ENCODE measurements around the gene DCTN1.

The DCTN1 gene

DNA sequence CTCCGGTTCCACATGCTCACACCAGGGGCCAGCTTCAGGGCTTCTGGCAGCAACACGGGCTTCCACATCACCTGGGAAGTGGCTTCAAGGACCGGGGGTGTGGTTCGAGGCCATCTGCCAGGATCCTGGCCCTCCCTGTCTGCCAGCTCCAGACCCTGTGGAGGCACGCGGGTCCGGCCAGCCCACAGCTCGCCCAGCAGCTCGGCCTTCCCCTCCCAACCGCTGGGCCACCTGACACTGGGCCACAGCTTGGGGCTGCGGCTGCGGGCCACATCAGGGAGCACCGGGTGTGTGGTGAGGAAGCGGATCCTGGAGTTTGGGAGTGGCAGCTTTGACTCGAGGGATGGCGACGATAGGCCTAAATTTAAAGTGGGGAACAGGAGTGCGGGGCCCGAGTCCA lies 34.3 kb upstream of the DCTN1 start:
- DNase-seq (ENCODE audit: low read depth), result no peak
- TF ChIP-seq, protein P1, sequence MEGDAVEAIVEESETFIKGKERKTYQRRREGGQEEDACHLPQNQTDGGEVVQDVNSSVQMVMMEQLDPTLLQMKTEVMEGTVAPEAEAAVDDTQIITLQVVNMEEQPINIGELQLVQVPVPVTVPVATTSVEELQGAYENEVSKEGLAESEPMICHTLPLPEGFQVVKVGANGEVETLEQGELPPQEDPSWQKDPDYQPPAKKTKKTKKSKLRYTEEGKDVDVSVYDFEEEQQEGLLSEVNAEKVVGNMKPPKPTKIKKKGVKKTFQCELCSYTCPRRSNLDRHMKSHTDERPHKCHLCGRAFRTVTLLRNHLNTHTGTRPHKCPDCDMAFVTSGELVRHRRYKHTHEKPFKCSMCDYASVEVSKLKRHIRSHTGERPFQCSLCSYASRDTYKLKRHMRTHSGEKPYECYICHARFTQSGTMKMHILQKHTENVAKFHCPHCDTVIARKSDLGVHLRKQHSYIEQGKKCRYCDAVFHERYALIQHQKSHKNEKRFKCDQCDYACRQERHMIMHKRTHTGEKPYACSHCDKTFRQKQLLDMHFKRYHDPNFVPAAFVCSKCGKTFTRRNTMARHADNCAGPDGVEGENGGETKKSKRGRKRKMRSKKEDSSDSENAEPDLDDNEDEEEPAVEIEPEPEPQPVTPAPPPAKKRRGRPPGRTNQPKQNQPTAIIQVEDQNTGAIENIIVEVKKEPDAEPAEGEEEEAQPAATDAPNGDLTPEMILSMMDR (IDR thresholded peaks at IDR 0.05; ENCODE audit: low read length, missing control alignments), result no peak
- H3K4me3 ChIP-seq (replicated peaks; ENCODE audit: low read depth, low read length), result no peak overlapping the region

DNA sequence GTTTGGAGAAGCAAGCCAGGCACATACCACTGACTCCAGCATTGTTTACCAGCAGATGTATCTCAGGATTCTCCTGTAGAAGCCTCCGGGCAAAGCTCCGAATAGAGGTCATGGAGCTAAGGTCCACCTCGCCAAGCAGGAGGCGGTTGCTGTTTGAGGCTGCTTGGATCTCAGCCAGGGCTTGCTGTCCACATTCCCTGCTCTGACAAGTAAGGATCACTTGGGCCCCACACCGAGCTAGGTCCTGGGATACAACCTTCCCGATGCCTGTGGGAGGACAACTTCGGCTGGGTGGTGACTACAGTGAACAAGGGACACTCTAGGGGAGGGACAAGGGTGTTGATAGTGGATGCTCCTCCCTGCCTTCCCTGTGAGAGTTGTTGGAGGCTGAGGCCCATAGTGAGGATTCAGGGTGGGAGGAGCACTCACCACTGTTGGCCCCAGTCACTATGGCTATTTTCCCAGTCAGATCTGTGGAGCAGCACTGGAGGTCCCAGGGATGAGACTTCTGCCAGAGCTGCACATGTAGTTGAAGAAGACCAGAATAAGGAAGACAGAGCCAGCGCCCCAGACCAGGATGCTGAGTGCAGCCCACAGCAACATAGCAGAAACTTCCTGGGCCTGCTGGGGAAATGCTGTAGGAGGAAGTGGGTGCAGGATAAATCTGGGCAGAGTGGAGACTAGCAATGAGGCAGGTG lies 33.0 kb upstream of the DCTN1 start:
- no peak for DNase-seq (ENCODE audit: low read depth)
- TF ChIP-seq, protein P1 (IDR thresholded peaks at IDR 0.05; ENCODE audit: low read length, missing control alignments), result no peak
- no peak overlapping the region for H3K4me3 ChIP-seq (replicated peaks; ENCODE audit: low read depth, low read length)

DNA sequence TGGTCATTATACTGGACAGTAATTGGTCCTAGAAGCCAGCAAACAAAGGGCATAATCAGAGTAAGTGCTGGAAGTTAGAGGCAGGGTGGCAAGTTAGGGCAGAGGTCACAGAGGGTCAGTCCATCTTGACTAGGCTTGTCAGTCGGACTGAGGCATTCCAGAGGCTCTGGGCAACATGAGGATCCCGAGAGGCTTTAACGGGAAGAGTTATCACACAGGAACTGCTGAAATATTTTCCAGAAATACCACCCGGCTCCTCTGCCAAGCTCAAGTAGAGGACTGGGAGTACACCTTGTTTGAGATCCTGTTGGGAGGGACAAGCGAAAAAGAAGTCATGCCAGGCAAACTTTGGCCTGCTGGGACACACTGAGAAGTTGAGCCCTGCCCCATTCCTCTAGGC lies 27.6 kb upstream of the DCTN1 start:
- no peak overlapping the region for H3K4me3 ChIP-seq (replicated peaks; ENCODE audit: low read depth, low read length)
- no peak for DNase-seq (ENCODE audit: low read depth)
- TF ChIP-seq, protein P1 (IDR thresholded peaks at IDR 0.05; ENCODE audit: low read length, missing control alignments), result no peak

DNA sequence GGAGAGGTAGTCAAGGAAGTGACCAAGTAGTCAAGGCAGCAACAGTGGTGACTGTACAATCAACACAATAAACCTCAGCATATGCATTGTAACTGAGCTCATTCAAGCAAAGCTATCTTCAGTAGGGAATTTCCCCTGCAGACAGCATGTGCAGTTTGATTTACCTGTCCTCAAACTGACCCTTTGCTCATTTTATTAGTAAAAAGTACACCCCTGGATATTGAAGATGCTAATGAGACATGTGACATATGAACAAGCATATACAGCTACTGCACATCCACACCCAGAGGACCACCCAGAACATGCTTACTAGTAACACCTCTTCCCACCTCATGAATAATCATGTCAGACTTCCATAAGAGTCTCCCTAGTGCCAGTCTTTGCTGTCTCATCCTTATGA lies 25.9 kb upstream of the DCTN1 start:
- no peak overlapping the region for H3K4me3 ChIP-seq (replicated peaks; ENCODE audit: low read depth, low read length)
- DNase-seq (ENCODE audit: low read depth), result no peak
- TF ChIP-seq, protein P1 (IDR thresholded peaks at IDR 0.05; ENCODE audit: low read length, missing control alignments), result no peak

DNA sequence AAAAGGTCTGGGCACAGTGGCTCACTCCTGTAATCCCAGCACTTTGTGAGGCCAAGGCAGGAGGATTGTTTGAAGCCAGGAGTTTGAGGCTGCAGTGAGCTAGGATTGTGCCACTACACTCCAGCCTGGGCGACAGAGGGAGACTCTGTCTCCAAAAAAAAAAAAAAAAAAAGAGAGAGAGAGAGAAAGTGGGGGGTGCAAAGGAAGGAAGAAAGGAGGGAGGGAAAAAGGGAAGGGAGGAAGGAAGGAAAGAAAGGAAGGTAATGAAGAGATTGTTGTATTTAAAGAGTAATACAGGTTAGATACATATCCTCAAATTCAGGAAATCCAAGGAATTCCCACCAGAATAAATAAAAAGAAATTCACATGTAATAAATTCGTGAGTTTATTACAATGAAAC lies 21.8 kb upstream of the DCTN1 start:
- H3K4me3 ChIP-seq (replicated peaks; ENCODE audit: low read depth, low read length), result no peak overlapping the region

GRCh38 chr2:74399785-74400184 lies 19.7 kb upstream of the DCTN1 start:
- TF ChIP-seq, protein P1 (IDR thresholded peaks at IDR 0.05; ENCODE audit: low read length, missing control alignments), result peak; percentile 62
- DNase-seq (ENCODE audit: low read depth), result peak; percentile 60

More for the DNA sequence above, 21.8 kb upstream of the DCTN1 start:
- DNase-seq (ENCODE audit: low read depth), result no peak
- TF ChIP-seq, protein P1 (IDR thresholded peaks at IDR 0.05; ENCODE audit: low read length, missing control alignments), result no peak

GRCh38 chr2:74396149-74396548 lies 16.0 kb upstream of the DCTN1 start:
- TF ChIP-seq, protein P1 (IDR thresholded peaks at IDR 0.05; ENCODE audit: low read length, missing control alignments), result no peak
- H3K4me3 ChIP-seq (replicated peaks; ENCODE audit: low read depth, low read length), result no peak overlapping the region
- DNase-seq (ENCODE audit: low read depth), result no peak

More at GRCh38 chr2:74399785-74400184, 19.7 kb upstream of the DCTN1 start:
- H3K4me3 ChIP-seq (replicated peaks; ENCODE audit: low read depth, low read length), result no peak overlapping the region
